HepG2 (cell line): ENCODE results near the gene INO80E. TPM values are rescaled to one million over a fixed set of nuclear protein-coding genes. Genes with fewer than 3 reads are reported as not detected.

ENCODE experiments used
- HMGA1 ChIP-seq: sonication (generic); formaldehyde crosslinking; conservative IDR thresholded peaks from 2 replicates; pipeline ENCODE4 v1.4.0; 2020; ENCODE audit warnings: missing genetic modification reagents
- HNRNPLL ChIP-seq: fragments of 200-400 bp; formaldehyde crosslinking; IDR thresholded peaks from 2 replicates; pipeline ENCODE4 v1.6.1; 2017; ENCODE audit warnings: mild to moderate bottlenecking, low read depth, low read length; ENCODE audit not compliant: poor library complexity, severe bottlenecking
- JUN ChIP-seq: sonication (generic); formaldehyde crosslinking; IDR thresholded peaks from 2 replicates; pipeline ENCODE4 v1.4.0; 2020; ENCODE audit warnings: mild to moderate bottlenecking, missing genetic modification reagents
- MXD3 ChIP-seq: IDR thresholded peaks from 2 replicates; pipeline ENCODE4 v1.6.1; 2016; ENCODE audit warnings: mild to moderate bottlenecking, missing biosample characterization, missing genetic modification reagents
- RFX5 ChIP-seq: IDR thresholded peaks from 2 replicates; pipeline ENCODE4 v1.6.1; 2011; ENCODE audit warnings: low read depth, low read length, improper control_type of control experiment
- SNAPC5 ChIP-seq: sonication (generic); formaldehyde crosslinking; IDR thresholded peaks from 2 replicates; pipeline ENCODE4 v1.8.1; 2023; ENCODE audit warnings: mild to moderate bottlenecking, missing genetic modification reagents, borderline replicate concordance
- TBX3 ChIP-seq: fragments of 450-650 bp; IDR thresholded peaks from 2 replicates; pipeline ENCODE4 v1.6.1; 2017; ENCODE audit warnings: antibody characterized with exemption, mild to moderate bottlenecking, inconsistent platforms, borderline replicate concordance
- THAP7 ChIP-seq: sonication (generic); formaldehyde crosslinking; IDR thresholded peaks from 2 replicates; pipeline ENCODE4 v1.8.1; 2023; ENCODE audit warnings: mild to moderate bottlenecking, missing genetic modification reagents
- WIZ ChIP-seq: sonication (generic); formaldehyde crosslinking; IDR thresholded peaks from 2 replicates; pipeline ENCODE4 v1.5.1; 2020; ENCODE audit warnings: mild to moderate bottlenecking, missing genetic modification reagents
- ZMYM3 ChIP-seq: sonication (generic); formaldehyde crosslinking; IDR thresholded peaks from 2 replicates; pipeline ENCODE4 v1.5.1; 2020; ENCODE audit warnings: mild to moderate bottlenecking, missing genetic modification reagents
- ZNF619 ChIP-seq: sonication (generic); formaldehyde crosslinking; IDR thresholded peaks from 2 replicates; pipeline ENCODE4 v1.4.0; 2020; ENCODE audit warnings: mild to moderate bottlenecking, missing genetic modification reagents
- polyA plus RNA-seq, 8 experiments: library from polyadenylated mRNA; depleted of rRNA in 3 of 8; stranded (reverse) in 7 of 8; unstranded in 1 of 8; fragments of >200 nt; fragmentation: Illumina TruSeq in 4 of 8; extraction: Trizol in 4 of 8; gene quantifications; 2 replicates each; pipeline versions ENCODE4 v1.2.1 to v1.2.3, GENCODE V29; 2011 to 2016; ENCODE audit warnings: low read depth in 4 of 8, missing spikeins in 1 of 8, mixed read lengths in 1 of 8; ENCODE audit not compliant: insufficient read depth in 1 of 8
- total RNA-seq, 5 experiments: library from RNA; depleted of rRNA; stranded (reverse); fragments of >200 nt; fragmentation: Illumina TruSeq; extraction: Trizol; gene quantifications; 2 replicates each; pipeline ENCODE4 v1.2.3, GENCODE V29; 2016; ENCODE audit warnings: low read depth in 1 of 5
- TF ChIP-seq, protein P1 (sequence below): sonication (generic); formaldehyde crosslinking; IDR thresholded peaks from 2 replicates; pipeline ENCODE4 v1.4.0; 2020; ENCODE audit warnings: mild to moderate bottlenecking, missing genetic modification reagents
- TF ChIP-seq, protein P2 (sequence below): sonication (generic); formaldehyde crosslinking; IDR thresholded peaks from 2 replicates; pipeline ENCODE4 v1.4.0; 2020; ENCODE audit warnings: missing genetic modification reagents
- TF ChIP-seq, protein P3 (sequence below): sonication (generic); formaldehyde crosslinking; IDR thresholded peaks from 2 replicates; pipeline ENCODE4 v1.8.1; 2023; ENCODE audit warnings: missing genetic modification reagents, inconsistent platforms, borderline replicate concordance

Gene INO80E
- total and polyA plus RNA-seq, 2 of the 13 experiments (the other 11 are each of a cell fraction or from before 2014, with no cell fraction given), result 25.8 to 45.6 TPM

DNA sequence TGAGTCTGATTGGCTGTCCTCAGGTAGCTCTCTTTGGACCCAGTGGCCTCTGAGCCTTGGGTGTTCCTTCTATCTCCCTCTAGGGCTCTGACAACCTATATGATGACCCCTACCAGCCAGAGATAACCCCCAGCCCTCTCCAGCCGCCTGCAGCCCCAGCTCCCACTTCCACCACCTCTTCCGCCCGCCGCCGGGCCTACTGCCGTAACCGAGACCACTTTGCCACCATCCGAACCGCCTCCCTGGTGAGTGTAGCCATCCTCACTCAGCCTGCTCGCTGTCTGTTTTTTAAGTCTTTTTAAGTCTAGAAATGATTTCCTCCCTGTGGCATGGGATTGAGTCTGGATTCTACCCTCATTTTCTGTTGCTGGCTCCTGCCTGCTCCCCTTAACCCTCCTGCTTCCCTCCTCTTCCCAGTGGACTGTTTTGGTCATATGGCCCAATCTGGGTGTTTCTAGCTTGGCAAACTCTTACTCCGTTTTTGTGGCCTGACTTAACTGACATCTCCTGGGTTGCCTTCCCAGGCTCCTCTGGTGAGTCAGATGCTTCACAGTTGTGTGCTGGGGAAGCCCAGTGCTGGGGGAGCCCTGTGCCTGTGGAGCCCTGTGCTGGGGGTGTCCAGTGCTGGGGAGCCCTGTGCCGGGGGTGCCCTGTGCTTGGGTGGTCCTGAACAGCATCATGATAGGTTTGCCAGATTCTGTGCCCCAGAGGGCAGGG lies 12.5 kb upstream of the INO80E start (continued):
- TF ChIP-seq, protein P1, sequence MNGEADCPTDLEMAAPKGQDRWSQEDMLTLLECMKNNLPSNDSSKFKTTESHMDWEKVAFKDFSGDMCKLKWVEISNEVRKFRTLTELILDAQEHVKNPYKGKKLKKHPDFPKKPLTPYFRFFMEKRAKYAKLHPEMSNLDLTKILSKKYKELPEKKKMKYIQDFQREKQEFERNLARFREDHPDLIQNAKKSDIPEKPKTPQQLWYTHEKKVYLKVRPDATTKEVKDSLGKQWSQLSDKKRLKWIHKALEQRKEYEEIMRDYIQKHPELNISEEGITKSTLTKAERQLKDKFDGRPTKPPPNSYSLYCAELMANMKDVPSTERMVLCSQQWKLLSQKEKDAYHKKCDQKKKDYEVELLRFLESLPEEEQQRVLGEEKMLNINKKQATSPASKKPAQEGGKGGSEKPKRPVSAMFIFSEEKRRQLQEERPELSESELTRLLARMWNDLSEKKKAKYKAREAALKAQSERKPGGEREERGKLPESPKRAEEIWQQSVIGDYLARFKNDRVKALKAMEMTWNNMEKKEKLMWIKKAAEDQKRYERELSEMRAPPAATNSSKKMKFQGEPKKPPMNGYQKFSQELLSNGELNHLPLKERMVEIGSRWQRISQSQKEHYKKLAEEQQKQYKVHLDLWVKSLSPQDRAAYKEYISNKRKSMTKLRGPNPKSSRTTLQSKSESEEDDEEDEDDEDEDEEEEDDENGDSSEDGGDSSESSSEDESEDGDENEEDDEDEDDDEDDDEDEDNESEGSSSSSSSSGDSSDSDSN (CRISPR knock-in tag), result no peak
- TF ChIP-seq ZNF619, result no peak
- no peak for TF ChIP-seq RFX5
- TF ChIP-seq, protein P2, sequence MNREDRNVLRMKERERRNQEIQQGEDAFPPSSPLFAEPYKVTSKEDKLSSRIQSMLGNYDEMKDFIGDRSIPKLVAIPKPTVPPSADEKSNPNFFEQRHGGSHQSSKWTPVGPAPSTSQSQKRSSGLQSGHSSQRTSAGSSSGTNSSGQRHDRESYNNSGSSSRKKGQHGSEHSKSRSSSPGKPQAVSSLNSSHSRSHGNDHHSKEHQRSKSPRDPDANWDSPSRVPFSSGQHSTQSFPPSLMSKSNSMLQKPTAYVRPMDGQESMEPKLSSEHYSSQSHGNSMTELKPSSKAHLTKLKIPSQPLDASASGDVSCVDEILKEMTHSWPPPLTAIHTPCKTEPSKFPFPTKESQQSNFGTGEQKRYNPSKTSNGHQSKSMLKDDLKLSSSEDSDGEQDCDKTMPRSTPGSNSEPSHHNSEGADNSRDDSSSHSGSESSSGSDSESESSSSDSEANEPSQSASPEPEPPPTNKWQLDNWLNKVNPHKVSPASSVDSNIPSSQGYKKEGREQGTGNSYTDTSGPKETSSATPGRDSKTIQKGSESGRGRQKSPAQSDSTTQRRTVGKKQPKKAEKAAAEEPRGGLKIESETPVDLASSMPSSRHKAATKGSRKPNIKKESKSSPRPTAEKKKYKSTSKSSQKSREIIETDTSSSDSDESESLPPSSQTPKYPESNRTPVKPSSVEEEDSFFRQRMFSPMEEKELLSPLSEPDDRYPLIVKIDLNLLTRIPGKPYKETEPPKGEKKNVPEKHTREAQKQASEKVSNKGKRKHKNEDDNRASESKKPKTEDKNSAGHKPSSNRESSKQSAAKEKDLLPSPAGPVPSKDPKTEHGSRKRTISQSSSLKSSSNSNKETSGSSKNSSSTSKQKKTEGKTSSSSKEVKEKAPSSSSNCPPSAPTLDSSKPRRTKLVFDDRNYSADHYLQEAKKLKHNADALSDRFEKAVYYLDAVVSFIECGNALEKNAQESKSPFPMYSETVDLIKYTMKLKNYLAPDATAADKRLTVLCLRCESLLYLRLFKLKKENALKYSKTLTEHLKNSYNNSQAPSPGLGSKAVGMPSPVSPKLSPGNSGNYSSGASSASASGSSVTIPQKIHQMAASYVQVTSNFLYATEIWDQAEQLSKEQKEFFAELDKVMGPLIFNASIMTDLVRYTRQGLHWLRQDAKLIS, result no peak
- no peak for TF ChIP-seq MXD3 (CRISPR knock-in tag)
- no peak for TF ChIP-seq HMGA1
- no peak for TF ChIP-seq SNAPC5 (CRISPR knock-in tag)
- no peak for TF ChIP-seq WIZ
- TF ChIP-seq TBX3, result no peak
- TF ChIP-seq, protein P3, sequence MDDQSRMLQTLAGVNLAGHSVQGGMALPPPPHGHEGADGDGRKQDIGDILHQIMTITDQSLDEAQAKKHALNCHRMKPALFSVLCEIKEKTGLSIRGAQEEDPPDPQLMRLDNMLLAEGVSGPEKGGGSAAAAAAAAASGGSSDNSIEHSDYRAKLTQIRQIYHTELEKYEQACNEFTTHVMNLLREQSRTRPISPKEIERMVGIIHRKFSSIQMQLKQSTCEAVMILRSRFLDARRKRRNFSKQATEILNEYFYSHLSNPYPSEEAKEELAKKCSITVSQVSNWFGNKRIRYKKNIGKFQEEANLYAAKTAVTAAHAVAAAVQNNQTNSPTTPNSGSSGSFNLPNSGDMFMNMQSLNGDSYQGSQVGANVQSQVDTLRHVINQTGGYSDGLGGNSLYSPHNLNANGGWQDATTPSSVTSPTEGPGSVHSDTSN (CRISPR knock-in tag), result no peak
- TF ChIP-seq ZMYM3, result no peak
- no peak for TF ChIP-seq HNRNPLL
- no peak for TF ChIP-seq JUN (CRISPR knock-in tag)
- no peak for TF ChIP-seq THAP7 (CRISPR knock-in tag)
- TF ChIP-seq, all 625 proteins: peak for 0
